T-helper 2 cell treated with Interferon-gamma antibody and Interleukin-4, amounts not matched to agents 5 μg/mL and 100 μg/mL, for 36 hours (primary cell): ENCODE results near the gene FMO2.

Experiments
- DNase-seq: peaks from one replicate; pipeline ENCODE4 v3.0.0; 2021; ENCODE audit warnings: low spot score
- H3K27ac Mint-ChIP-seq: one replicate; pipeline ENCODE4 v1.8.0; 2021; ENCODE audit warnings: mild to moderate bottlenecking, mixed read lengths
- H3K27me3 Mint-ChIP-seq: one replicate; pipeline ENCODE4 v1.8.0; 2021; ENCODE audit warnings: low read depth, mixed read lengths
- H3K36me3 Mint-ChIP-seq: one replicate; pipeline ENCODE4 v1.8.0; 2021; ENCODE audit warnings: low read depth, mixed read lengths
- H3K4me1 Mint-ChIP-seq: one replicate; pipeline ENCODE4 v1.8.0; 2021; ENCODE audit warnings: low read depth, mixed read lengths
- H3K4me3 Mint-ChIP-seq: one replicate; pipeline ENCODE4 v1.8.0; 2022; ENCODE audit warnings: mild to moderate bottlenecking, moderate library complexity, mixed read lengths
- H3K9me3 Mint-ChIP-seq: one replicate; pipeline ENCODE4 v1.8.0; 2021; ENCODE audit warnings: mixed read lengths

The FMO2 gene

DNA sequence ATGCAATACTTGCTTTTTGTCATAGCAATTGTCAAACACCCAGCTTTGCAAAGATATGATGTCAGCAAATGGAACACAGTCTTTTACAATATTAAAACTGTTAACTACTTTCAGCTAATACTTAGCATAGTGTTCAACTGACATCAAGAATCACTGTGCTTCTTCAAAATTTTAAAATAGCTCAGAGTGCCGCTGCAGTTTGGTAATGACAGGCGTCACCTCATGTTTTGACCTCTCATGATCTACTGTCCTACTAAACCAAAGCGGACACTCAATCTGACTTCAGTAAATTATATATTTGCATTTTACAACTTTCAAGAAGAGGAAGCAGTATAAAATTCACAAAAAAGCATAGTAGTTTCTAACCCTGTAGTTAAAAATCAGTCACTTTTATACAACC lies 65.2 kb downstream of the FMO2 start:
- Mint-ChIP-seq H3K4me3 (no peak overlapping the region), H3K27ac (no peak overlapping the region), H3K9me3 (no peaks in the 10 kb centered on the region), H3K4me1 (peaks cover 7% of the 10 kb centered on the region), H3K36me3 (no peaks in the 10 kb centered on the region), H3K27me3 (peaks cover 52% of the 10 kb centered on the region)
- DNase-seq: no peak

- Mint-ChIP-seq H3K36me3 (no peaks in the 10 kb centered on the region), H3K27ac (no peak overlapping the region), H3K4me3 (peak overlapping the region; percentile 86), H3K9me3 (no peaks in the 10 kb centered on the region), H3K4me1 (peaks cover 7% of the 10 kb centered on the region), H3K27me3 (peaks cover 52% of the 10 kb centered on the region)
- peak; percentile 8 for DNase-seq
Measured at GRCh38 chr1:171251042-171251951, 66.2 kb downstream of the FMO2 start.

GRCh38 chr1:171251952-171252300 lies 66.8 kb downstream of the FMO2 start:
- Mint-ChIP-seq H3K9me3 (no peaks in the 10 kb centered on the region), H3K4me1 (peaks cover 10% of the 10 kb centered on the region), H3K4me3 (peak overlapping the region; percentile 86), H3K27me3 (peaks cover 56% of the 10 kb centered on the region), H3K27ac (no peak overlapping the region), H3K36me3 (no peaks in the 10 kb centered on the region)
- no peak for DNase-seq

DNA sequence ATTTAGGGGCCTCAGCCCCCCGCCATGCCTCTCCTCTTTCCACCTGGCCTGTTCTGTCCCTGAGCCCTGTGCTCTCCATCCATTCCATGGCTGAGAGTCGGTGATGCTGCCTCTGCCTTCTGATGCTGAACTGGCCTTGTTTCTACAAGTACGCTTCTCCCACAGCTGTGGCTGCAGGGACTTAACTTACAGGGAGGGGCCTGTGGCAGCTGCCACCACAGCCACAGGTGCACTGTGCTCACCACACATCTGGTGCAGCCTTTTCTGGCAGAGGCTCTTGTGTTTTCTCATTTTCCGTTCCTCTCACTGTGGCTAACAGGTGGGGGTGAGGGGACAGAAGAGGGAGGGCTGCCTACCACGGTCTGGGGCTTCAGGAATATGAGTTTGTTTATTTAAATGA lies 67.4 kb downstream of the FMO2 start:
- Mint-ChIP-seq H3K4me3 (peak overlapping the region; percentile 35), H3K9me3 (no peaks in the 10 kb centered on the region), H3K27me3 (peaks cover 52% of the 10 kb centered on the region), H3K36me3 (no peaks in the 10 kb centered on the region), H3K27ac (no peak overlapping the region), H3K4me1 (peaks cover 10% of the 10 kb centered on the region)
- no peak for DNase-seq

DNA sequence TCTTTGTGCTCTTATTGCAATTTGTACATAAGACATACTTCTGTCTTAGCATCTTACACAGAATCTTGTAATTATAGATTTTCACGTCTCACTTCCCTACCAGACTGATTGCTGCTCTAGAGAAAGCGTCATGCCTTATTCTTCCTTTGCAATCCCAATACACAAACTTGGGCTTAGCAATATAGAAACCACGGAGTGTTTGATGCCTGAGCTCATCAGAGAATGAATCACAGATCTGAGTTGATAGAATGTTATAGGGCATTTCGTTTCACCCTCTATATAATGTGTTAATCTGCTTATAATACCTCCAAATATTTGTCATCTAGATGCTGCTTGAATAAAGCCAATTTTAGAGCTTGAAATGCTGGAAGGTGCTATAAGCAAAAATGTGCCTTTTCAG lies 69.8 kb downstream of the FMO2 start:
- Mint-ChIP-seq H3K27ac (no peak overlapping the region), H3K27me3 (peaks cover 38% of the 10 kb centered on the region), H3K4me3 (no peak overlapping the region), H3K36me3 (no peaks in the 10 kb centered on the region), H3K4me1 (peaks cover 10% of the 10 kb centered on the region), H3K9me3 (no peaks in the 10 kb centered on the region)
- DNase-seq: no peak

- no peak for DNase-seq
- H3K36me3 Mint-ChIP-seq: no peaks in the 10 kb centered on the region
- H3K9me3 Mint-ChIP-seq: no peaks in the 10 kb centered on the region
- peaks cover 19% of the 10 kb centered on the region for H3K27me3 Mint-ChIP-seq
- H3K27ac Mint-ChIP-seq: no peak overlapping the region
- H3K4me3 Mint-ChIP-seq: no peak overlapping the region
- peaks cover 6% of the 10 kb centered on the region for H3K4me1 Mint-ChIP-seq
Measured at GRCh38 chr1:171256940-171257606, 72.0 kb downstream of the FMO2 start.

DNA sequence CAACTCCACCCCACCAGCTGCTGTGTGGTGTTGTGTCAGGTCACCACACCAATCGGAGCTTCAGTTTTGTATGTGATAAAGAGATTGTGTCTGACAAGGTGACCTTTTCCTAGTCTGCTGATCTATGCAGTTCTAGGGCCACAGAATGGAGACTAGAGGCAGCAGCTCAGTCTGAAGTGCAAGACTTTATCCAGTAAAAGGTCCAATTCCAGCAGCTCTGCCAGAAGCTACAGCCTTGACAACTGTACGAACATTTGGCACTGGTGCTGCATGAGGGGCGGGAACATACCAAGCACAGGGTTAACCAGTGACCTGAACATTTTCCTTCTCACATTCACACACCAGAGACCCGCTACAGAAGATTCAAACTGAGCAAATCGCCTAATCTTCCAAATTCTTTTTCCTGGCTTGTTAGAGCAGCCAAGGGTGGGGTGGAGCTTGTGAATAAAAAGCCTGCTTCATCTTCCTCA lies 72.5 kb downstream of the FMO2 start:
- Mint-ChIP-seq H3K4me1 (peaks cover 3% of the 10 kb centered on the region), H3K27ac (no peak overlapping the region), H3K9me3 (no peaks in the 10 kb centered on the region), H3K36me3 (no peaks in the 10 kb centered on the region), H3K27me3 (peaks cover 15% of the 10 kb centered on the region), H3K4me3 (no peak overlapping the region)
- DNase-seq: no peak

GRCh38 chr1:171258429-171258828 lies 73.3 kb downstream of the FMO2 start:
- H3K9me3 Mint-ChIP-seq: no peaks in the 10 kb centered on the region

DNA sequence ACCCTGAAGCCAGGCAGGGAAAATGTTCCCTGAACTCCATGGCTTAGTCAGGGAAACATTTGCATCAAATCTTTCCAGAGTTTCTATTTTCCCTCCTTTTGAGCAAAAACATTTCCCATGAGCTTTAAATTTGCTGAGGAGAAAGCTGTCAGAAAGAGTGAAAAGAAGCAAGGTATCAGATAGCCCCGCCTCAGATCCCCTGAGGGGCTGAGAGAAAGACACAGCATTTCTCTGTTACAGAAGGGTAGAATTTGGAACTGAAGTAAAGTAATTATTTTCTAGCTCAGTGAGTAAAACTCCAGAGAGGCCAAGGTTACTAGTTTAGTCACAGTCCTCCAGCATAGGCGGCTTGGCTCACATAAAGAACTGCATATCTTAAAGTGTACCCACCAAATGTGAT lies 73.8 kb downstream of the FMO2 start:
- no peak overlapping the region for H3K4me3 Mint-ChIP-seq
- H3K27me3 Mint-ChIP-seq: peaks cover 9% of the 10 kb centered on the region
- DNase-seq: no peak
- no peaks in the 10 kb centered on the region for H3K36me3 Mint-ChIP-seq
- H3K4me1 Mint-ChIP-seq: peaks cover 3% of the 10 kb centered on the region
- H3K9me3 Mint-ChIP-seq: no peaks in the 10 kb centered on the region
- H3K27ac Mint-ChIP-seq: no peak overlapping the region

More at GRCh38 chr1:171258429-171258828, 73.3 kb downstream of the FMO2 start:
- Mint-ChIP-seq H3K36me3 (no peaks in the 10 kb centered on the region), H3K4me1 (peaks cover 3% of the 10 kb centered on the region), H3K27ac (no peak overlapping the region), H3K4me3 (no peak overlapping the region), H3K27me3 (peaks cover 9% of the 10 kb centered on the region)
- no peak for DNase-seq
